Measurements from ENCODE around the gene TBX6. TPM values are rescaled to one million over a fixed set of nuclear protein-coding genes. Genes with fewer than 3 reads are reported as not detected.

Gene TBX6
- total RNA-seq, 1 experiment from 2014 or later: 0.46 TPM

GRCh38 chr16:30069611-30070462, 21.9 kb downstream of the TBX6 start:
- TF ChIP-seq SIN3A (IDR thresholded peaks at IDR 0.05; ENCODE audit: borderline replicate concordance, insufficient read depth, low read depth, low read length) (0 out of 2 replicates have a peak, but pooled peaks have one; percentile 12), TCF7L2 (IDR thresholded peaks at IDR 0.05; ENCODE audit: low read depth, low read length) (no peak)
- intact Hi-C loops (cut with micrococcal nuclease; ENCODE audit: unreplicated experiment): no loop called here
- no peak for DNase-seq (ENCODE audit: low read depth, low spot score)
- Histone ChIP-seq H3K27me3 (ENCODE audit: control insufficient read depth, insufficient read depth, low read length) (no peaks in the 10 kb centered on the region), H3K27ac (ENCODE audit: low read length) (peak overlapping the region; percentile 68; the same call in 1 of the 2 replicates), H3K36me3 (ENCODE audit: control insufficient read depth, insufficient read depth, low read length) (peaks cover 35% of the 10 kb centered on the region), H3K9me3 (ENCODE audit: control insufficient read depth, insufficient read depth, low read depth, low read length) (no peaks in the 10 kb centered on the region), H3K4me1 (ENCODE audit: control insufficient read depth, insufficient read depth, low read length) (peaks cover 30% of the 10 kb centered on the region), H3K4me3 (ENCODE audit: low read depth in 2 of 2, low read length in 2 of 2) (peak overlapping the region; percentile 4 to 31)
- CTCF ChIA-PET: no interaction called here
- no peak for ATAC-seq
- in situ Hi-C loops (cut with HindIII; ENCODE audit: low pct_unique_long_range_greater_than_20kb, low sequenced_read_pairs): no loop called here
- BruUV-seq (replicated peaks): TSS peak; percentile 71
- POLR2A ChIA-PET: interaction anchor here (0.7 kb wide), 1 partner anchor 87 kb away, joined by 3 read pairs; no protein-coding TSS in a partner anchor

- peaks cover 33% of the 10 kb centered on the region for H3K4me1 ChIP-seq (ENCODE audit: control insufficient read depth, insufficient read depth, low read length)
- POLR2A ChIA-PET: no interaction called here
- H3K9me3 ChIP-seq (ENCODE audit: control insufficient read depth, insufficient read depth, low read depth, low read length): no peaks in the 10 kb centered on the region
- H3K4me3 ChIP-seq (ENCODE audit: low read depth in 2 of 2, low read length in 2 of 2): peak overlapping the region; percentile 1 to 92; a peak in 3 of 4 replicates
- TF ChIP-seq TCF7L2 (IDR thresholded peaks at IDR 0.05; ENCODE audit: low read depth, low read length) (no peak), REST (IDR thresholded peaks at IDR 0.05; ENCODE audit: insufficient read depth in 1 of 2, low read depth in 2 of 2, low read length in 1 of 2) (no peak), SIN3A (IDR thresholded peaks at IDR 0.05; ENCODE audit: borderline replicate concordance, insufficient read depth, low read depth, low read length) (0 out of 2 replicates have a peak, but pooled peaks have one; percentile 15), POLR2AphosphoS5 (IDR thresholded peaks at IDR 0.05; ENCODE audit: low read depth, low read length) (no peak; the same call in 1 of the 2 replicates), CTCF (IDR thresholded peaks at IDR 0.05) (peak; percentile 72)
- intact Hi-C loops (cut with micrococcal nuclease; ENCODE audit: unreplicated experiment): no loop called here
- ATAC-seq (no peak), DNase-seq (ENCODE audit: low read depth, low spot score) (no peak)
- no peaks in the 10 kb centered on the region for H3K27me3 ChIP-seq (ENCODE audit: control insufficient read depth, insufficient read depth, low read length)
- CTCF ChIA-PET: no interaction called here
- peak overlapping the region; percentile 77 for H3K27ac ChIP-seq (ENCODE audit: low read length)
- in situ Hi-C loops (cut with HindIII; ENCODE audit: low pct_unique_long_range_greater_than_20kb, low sequenced_read_pairs): no loop called here
- peaks cover 35% of the 10 kb centered on the region for H3K36me3 ChIP-seq (ENCODE audit: control insufficient read depth, insufficient read depth, low read length)
- BruUV-seq (replicated peaks): no TSS peak
Observed at GRCh38 chr16:30068750-30069610, 22.7 kb downstream of the TBX6 start.
